ENCODE results near the gene CWC22.
A peak's percentile ranks its signal among the peaks of the same experiment; 100 is the strongest.
"Not testable (repeated sequence)": the region's sequence is repeated elsewhere in the genome, so short reads cannot be mapped to it uniquely, and the experiment has no call there.

CWC22 gene

GRCh38 chr2:180006781-180007579 lies at the start of gene CWC22:
CWC22 (minus strand) TSS chr2:180007297; CDS start chr2:179993341, 13,956 bp downstream.
- peak; percentile 65 to 68 for DNase-seq (ENCODE audit: low read depth in 2 of 2)

GRCh38 chr2:180056367-180057118 lies 49.4 kb upstream of the CWC22 start:
- no peak for DNase-seq (ENCODE audit: low read depth in 2 of 2)

GRCh38 chr2:180054576-180054975 lies 47.5 kb upstream of the CWC22 start:
- not testable (repeated sequence) for DNase-seq (ENCODE audit: low read depth in 2 of 2)

- DNase-seq (ENCODE audit: low read depth in 2 of 2), result no peak
Observed at GRCh38 chr2:180050246-180050645, 43.1 kb upstream of the CWC22 start.

- DNase-seq (ENCODE audit: low read depth in 2 of 2), result no peak
Observed at GRCh38 chr2:180048251-180048650, 41.2 kb upstream of the CWC22 start.

GRCh38 chr2:180046776-180047175 lies 39.7 kb upstream of the CWC22 start:
- DNase-seq (ENCODE audit: low read depth in 2 of 2), result no peak

GRCh38 chr2:180046202-180046601 lies 39.1 kb upstream of the CWC22 start:
- DNase-seq (ENCODE audit: low read depth in 2 of 2), result no peak

GRCh38 chr2:180040146-180040925 lies 33.2 kb upstream of the CWC22 start:
- DNase-seq (ENCODE audit: low read depth in 2 of 2), result no peak

GRCh38 chr2:180038997-180039396 lies 31.9 kb upstream of the CWC22 start:
- no peak for DNase-seq (ENCODE audit: low read depth in 2 of 2)

- DNase-seq (ENCODE audit: low read depth in 2 of 2), result no peak
Observed at GRCh38 chr2:180033993-180034894, 27.1 kb upstream of the CWC22 start.

GRCh38 chr2:180029575-180029974 lies 22.5 kb upstream of the CWC22 start:
- DNase-seq (ENCODE audit: low read depth in 2 of 2), result no peak

GRCh38 chr2:180021850-180022249 lies 14.8 kb upstream of the CWC22 start:
- no peak for DNase-seq (ENCODE audit: low read depth in 2 of 2)

- no peak for DNase-seq (ENCODE audit: low read depth in 2 of 2)
Observed at GRCh38 chr2:180017784-180018183, 10.7 kb upstream of the CWC22 start.

- DNase-seq (ENCODE audit: low read depth in 2 of 2), result no peak
Observed at GRCh38 chr2:180016937-180017336, 9.8 kb upstream of the CWC22 start.

- DNase-seq (ENCODE audit: low read depth in 2 of 2), result no peak
Observed at GRCh38 chr2:180015951-180016709, 9.0 kb upstream of the CWC22 start.

GRCh38 chr2:180012523-180012922 lies 5.4 kb upstream of the CWC22 start:
- no peak for DNase-seq (ENCODE audit: low read depth in 2 of 2)

- DNase-seq (ENCODE audit: low read depth in 2 of 2), result no peak
Observed at GRCh38 chr2:180010701-180011100, 3.6 kb upstream of the CWC22 start.

- no peak for DNase-seq (ENCODE audit: low read depth in 2 of 2)
Observed at GRCh38 chr2:180006231-180006630, 866 bp downstream of the CWC22 start.

GRCh38 chr2:180005465-180005864 lies 1.6 kb downstream of the CWC22 start:
- DNase-seq (ENCODE audit: low read depth in 2 of 2), result not testable (repeated sequence)

GRCh38 chr2:180004731-180005130 lies 2.4 kb downstream of the CWC22 start:
- no peak for DNase-seq (ENCODE audit: low read depth in 2 of 2)
